ENCODE results near the gene MAPRE3.

Gene MAPRE3

GRCh38 chr2:27014771-27015433 lies 44.5 kb downstream of the MAPRE3 start:
- no peak for DNase-seq (ENCODE audit: low read depth in 2 of 2)

DNA sequence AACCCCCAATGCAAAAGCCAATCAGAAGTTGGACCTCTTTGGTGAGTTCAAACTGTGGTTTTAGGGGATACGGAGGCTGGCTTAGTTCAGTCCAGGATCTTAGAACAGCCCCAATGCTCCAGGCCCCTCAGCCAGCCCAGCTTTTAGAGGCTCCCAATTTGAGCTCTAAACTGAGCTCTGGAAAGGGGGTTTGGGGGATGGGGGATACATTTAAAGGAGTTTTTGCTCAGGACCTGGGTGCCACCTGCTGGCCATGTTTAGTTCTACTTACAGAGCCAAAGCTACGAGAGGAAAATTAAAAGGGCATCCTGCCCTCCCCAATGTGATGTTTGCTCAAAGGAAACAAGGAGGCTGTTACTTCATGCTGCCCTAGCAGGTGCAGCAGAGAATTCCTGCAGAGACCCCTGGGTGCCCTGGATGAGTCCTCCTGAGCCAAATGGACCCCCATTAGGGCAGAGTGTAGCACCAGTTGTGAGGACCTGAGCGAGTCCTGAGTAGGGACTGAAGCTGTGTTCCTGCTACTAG lies 46.4 kb downstream of the MAPRE3 start:
- DNase-seq (ENCODE audit: low read depth in 2 of 2), result peak in 1 of 2 donors; percentile 12

DNA sequence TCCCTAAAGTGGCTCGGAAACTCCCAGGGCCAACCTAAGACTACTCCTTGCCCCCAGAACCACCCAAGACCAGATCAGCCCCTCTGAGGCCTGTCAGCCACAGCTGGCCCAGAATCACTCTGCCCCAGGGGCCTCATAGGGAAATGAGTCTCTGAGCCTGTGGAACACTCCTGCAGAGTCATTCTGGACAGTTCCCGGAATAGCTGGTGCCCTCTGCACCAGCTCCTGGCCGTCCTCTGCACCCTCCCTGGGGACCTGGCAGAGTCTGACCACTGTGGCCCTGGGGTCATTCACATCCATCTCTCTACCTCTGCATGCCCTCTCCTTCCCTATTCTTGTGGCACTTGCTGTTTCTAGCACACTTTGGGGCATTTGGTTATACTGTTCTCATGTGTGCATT lies 47.7 kb downstream of the MAPRE3 start:
- no peak for DNase-seq (ENCODE audit: low read depth in 2 of 2)

- no peak for DNase-seq (ENCODE audit: low read depth in 2 of 2)
Measured at GRCh38 chr2:27019459-27019858, 49.0 kb downstream of the MAPRE3 start.

GRCh38 chr2:27019931-27020855 lies 49.8 kb downstream of the MAPRE3 start:
- DNase-seq (ENCODE audit: low read depth in 2 of 2), result no peak

DNA sequence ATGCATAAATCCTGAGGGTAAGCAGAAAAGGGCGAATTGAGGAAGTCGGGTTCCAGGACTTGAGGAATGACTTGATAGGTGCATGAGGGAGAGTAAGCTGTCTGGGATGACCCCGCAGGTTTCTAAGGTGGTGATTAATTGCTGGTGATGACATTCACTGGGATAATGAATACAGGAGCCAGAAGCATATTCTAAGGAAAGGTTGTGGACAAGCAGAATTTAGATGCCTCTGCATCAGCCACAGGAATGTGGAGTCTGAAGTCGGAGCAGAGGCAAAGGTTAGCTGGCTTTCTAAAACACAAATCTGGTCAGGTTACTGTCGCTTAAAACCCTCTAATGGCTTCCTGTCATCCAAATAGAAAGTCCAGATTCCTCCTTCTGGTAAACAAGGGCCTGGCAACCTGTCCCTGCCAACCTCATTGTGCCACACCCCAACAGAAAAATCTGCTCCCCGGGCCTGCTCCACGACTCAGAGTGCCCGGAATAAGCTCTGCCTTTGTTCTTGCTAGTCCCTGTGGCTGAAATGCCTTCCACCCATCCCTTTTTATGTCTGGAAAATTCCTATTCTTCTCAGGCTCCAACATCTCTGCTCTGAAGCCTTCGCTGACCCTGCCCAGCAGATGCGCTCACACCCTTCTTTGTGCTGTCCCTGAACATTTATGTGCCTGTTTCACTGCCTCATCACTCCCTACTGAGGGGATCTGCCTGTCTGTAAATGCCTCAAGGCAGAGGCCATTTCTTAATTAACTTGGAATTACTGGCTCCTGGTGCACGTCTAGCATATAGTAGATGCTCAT lies 51.0 kb downstream of the MAPRE3 start:
- DNase-seq (ENCODE audit: low read depth in 2 of 2), result no peak

DNA sequence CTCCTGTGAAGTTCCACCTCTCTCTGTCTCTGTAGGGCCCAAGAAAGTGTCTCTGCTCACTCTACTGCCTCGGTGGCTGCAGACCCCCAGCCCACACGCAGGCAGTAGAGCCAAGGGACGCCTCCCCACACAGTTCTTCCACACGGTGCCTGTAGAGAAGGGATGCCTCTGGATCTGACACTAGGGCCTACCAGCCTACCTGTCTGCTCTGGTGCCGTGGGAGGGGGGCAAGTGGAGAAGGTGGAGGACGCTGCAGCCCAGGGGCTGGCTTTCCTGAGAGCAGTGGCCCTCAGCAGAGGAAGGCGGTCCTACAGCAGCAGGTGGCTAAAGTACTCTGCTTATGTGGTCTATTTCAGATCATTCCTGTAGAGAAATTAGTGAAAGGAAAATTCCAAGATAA lies 53.3 kb downstream of the MAPRE3 start:
- no peak for DNase-seq (ENCODE audit: low read depth in 2 of 2)

- no peak for DNase-seq (ENCODE audit: low read depth in 2 of 2)
Measured at GRCh38 chr2:27024188-27024587, 53.8 kb downstream of the MAPRE3 start.

DNA sequence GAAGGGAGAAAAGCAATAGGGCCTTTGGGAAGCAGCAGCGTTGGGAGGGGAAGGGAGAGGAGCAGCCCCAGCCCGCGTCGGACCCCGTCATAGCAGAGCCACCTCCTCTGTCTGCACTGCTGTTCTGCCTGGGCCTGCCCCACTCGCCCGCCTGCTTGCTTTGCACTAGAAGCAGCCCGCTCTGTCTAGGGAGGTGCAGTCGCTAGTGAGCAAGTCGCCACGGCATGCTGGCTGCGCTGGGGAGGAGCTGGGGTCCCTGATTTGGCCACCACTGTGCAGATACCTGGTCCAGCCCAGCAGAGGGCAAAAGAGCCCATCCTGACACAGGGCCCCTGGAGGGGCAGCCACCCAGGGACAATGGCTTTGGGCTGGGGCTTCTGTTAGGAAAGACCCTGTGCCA lies 54.4 kb downstream of the MAPRE3 start:
- DNase-seq (ENCODE audit: low read depth in 2 of 2), result no peak

- no peak for DNase-seq (ENCODE audit: low read depth in 2 of 2)
Measured at GRCh38 chr2:27025281-27025800, 54.9 kb downstream of the MAPRE3 start.

GRCh38 chr2:27025861-27026851 lies 55.7 kb downstream of the MAPRE3 start:
- DNase-seq (ENCODE audit: low read depth in 2 of 2), result no peak

DNA sequence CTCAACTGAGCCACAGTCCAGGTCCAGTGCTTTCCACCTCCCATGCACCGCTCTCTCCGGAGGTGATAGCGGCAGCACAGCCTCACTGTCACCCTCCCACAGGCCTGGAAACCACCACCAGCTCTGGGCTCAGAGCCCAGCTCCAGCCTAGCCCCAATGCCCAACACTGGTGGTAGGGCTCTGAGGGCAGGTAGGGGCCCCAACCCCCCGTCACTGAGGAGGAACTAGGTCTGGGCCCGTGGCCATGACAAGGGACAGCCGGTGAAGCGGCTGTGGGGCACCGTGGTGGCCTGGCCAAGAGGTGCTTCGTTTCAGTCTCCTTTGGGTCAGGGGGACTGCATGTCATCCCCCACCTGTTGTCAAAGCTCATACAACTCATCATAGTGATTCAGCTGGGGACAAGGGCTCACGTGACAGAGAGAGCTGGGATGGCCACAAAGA lies 56.8 kb downstream of the MAPRE3 start:
- DNase-seq (ENCODE audit: low read depth in 2 of 2), result no peak

- no peak for DNase-seq (ENCODE audit: low read depth in 2 of 2)
Measured at GRCh38 chr2:27029051-27029450, 58.6 kb downstream of the MAPRE3 start.

- DNase-seq (ENCODE audit: low read depth in 2 of 2), result peak; percentile 54 to 59
Measured at GRCh38 chr2:27032495-27033252, 62.2 kb downstream of the MAPRE3 start, which contains the start of gene TMEM214. Gene TMEM214, plus strand, starts transcription at chr2:27032965. Its CDS starts 51 bp downstream, at chr2:27033016.

- DNase-seq (ENCODE audit: low read depth in 2 of 2), result no peak
Measured at GRCh38 chr2:27033253-27033852, 62.9 kb downstream of the MAPRE3 start.

DNA sequence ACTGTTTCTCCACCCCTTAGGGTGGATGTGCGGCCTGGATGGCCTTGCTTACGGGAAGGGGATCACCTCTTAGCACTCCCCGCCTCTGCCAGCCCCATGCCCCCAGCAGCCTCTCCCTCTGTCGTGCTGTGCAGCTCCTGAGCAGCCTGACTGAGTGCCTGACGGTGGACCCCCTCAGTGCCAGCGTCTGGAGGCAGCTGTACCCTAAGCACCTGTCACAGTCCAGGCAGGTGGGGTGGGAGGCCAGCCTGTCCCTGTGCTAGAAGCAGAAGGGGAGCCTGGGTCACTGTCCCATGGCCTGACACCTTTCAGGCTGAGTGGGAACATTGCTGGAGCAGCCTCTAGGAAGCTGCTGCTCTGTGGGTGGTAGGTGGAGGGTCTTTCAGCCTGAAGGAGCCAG lies 67.6 kb downstream of the MAPRE3 start:
- no peak for DNase-seq (ENCODE audit: low read depth in 2 of 2)

DNA sequence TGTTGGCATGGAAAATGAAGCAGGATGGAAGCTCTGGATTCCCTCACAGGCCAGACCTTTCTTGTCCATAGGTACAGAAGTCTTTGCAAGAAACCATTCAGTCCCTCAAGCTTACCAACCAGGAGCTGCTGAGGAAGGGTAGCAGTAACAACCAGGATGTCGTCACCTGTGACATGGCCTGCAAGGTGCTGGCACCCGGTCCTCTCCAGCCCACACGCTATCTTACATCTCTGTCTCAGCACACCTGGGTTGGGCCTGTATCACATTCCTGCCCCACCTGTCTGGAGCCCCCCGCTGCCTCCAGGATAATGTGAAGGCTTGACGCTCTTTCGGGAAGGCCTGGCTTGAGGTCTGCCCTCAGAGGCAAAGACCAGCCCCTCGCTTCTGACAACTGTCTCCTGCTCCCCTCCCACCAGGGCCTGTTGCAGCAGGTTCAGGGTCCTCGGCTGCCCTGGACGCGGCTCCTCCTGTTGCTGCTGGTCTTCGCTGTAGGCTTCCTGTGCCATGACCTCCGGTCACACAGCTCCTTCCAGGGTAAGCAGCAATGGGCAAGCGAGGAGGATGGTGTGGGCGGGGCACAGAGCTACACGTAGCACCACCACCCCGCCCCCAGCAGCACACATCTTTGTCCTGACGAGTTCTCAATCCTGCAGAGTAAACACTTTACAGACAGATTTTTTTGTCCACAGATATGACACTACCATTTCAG lies 68.3 kb downstream of the MAPRE3 start:
- DNase-seq (ENCODE audit: low read depth in 2 of 2), result no peak

DNA sequence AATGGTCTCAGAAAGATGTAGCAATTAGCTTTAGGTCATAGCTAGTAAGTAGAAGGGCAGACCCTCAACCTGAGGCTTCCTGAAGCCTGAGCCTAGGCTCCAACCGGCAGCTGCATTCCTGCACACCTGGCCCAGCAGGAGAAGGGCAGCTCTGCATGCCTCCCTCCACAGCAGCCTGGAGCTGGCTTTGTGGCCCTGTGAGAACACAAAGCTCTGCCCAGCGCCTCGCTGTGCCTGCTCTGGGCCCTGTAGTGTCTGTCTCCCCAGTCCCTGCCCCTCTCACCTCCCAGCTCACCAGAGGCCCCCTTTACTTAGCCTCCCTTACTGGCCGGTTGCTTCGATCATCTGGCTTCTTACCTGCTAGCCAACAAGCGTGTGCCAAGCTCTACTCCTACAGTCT lies 69.0 kb downstream of the MAPRE3 start:
- no peak for DNase-seq (ENCODE audit: low read depth in 2 of 2)

DNA sequence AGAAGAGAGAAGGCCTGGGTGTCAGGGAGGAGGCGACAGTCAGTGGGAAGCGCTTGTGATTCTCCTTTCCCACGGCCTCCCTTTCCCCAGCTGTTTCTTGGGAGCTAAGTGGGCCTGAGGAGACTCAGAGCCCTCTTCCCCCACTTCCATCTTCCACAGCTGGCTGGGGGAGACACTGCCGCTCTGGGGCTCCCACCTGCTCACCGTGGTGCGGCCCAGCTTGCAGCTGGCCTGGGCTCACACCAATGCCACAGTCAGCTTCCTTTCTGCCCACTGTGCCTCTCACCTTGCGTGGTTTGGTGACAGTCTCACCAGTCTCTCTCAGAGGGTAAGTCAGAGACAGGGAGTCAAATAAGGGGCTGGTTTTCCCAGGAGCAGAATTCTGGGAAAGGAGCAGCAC lies 69.4 kb downstream of the MAPRE3 start:
- DNase-seq (ENCODE audit: low read depth in 2 of 2), result no peak
